Measurements from ENCODE around the gene POC5.

The POC5 gene

DNA sequence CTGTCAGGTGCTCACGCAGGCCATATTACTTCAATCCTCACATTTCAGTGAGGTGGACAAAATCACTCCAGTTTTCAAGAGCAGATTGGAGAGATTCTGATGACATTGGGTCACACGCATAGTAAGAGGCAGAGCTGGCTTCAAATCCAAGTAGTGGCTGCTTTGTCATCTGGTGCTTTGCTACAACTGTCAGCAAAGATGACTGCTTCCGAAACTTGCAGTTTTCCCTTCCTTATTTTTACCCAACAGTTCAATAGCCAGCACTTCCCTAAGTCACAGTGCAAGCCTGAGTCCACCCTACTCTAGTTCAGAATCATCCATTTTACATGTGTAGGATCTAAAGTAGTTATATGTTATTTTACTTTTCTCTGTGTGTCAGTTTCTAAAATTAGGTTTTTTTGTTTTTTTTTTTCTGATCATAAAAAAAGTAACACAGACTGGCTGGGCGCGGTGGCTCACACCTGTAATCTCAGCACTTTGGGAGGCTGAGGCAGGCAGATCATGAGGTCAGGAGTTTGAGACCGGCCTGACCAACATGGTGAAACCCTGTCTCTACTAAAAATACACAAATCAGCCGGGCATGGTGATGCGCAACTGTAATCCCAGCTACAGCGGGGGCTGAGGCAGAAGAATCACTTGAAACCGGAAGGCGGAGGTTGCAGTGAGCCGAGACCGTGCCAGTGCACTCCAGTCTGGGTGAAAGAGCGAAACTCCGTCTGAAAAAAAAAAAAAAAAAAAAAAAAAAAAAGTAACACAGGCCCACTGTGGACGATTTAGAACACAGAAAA is 56.4 kb downstream of the POC5 start:
- TF ChIP-seq, protein P1, sequence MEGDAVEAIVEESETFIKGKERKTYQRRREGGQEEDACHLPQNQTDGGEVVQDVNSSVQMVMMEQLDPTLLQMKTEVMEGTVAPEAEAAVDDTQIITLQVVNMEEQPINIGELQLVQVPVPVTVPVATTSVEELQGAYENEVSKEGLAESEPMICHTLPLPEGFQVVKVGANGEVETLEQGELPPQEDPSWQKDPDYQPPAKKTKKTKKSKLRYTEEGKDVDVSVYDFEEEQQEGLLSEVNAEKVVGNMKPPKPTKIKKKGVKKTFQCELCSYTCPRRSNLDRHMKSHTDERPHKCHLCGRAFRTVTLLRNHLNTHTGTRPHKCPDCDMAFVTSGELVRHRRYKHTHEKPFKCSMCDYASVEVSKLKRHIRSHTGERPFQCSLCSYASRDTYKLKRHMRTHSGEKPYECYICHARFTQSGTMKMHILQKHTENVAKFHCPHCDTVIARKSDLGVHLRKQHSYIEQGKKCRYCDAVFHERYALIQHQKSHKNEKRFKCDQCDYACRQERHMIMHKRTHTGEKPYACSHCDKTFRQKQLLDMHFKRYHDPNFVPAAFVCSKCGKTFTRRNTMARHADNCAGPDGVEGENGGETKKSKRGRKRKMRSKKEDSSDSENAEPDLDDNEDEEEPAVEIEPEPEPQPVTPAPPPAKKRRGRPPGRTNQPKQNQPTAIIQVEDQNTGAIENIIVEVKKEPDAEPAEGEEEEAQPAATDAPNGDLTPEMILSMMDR (IDR thresholded peaks at IDR 0.05; ENCODE audit: low read depth, low read length): no peak
- H3K4me3 ChIP-seq (ENCODE audit: low read depth, low read length): no peak overlapping the region

DNA sequence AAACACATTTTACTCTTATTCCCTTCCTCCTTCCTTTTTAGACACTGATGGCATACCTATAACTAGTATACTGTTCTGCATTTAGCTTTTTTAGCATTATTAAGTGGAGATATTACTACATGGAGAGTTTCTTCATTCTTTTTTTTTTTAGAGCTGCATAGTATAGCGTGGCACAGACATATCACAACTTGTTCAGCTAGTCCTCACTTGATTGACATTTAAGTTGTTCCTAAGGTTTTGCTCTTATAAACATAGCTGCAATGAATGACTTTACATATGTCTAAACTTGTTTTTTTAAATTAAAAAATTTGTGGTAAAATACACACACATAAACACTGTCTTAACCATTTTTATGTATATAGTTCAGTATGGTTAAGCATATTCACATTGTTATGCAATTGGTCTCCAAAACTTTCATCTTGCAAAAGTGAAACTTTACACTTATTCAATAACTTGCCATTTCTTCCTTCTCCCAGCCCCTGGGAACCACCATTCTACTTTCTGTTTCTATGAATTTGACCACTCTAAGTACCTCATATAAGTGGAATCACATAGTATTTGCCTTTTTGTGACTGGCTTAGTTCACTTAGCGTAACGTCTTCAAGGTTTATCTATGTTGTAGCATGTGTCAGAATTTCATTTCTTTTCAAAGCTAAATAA is 57.3 kb downstream of the POC5 start:
- TF ChIP-seq, protein P1 (IDR thresholded peaks at IDR 0.05; ENCODE audit: low read depth, low read length): no peak
- no peak overlapping the region for H3K4me3 ChIP-seq (ENCODE audit: low read depth, low read length)

DNA sequence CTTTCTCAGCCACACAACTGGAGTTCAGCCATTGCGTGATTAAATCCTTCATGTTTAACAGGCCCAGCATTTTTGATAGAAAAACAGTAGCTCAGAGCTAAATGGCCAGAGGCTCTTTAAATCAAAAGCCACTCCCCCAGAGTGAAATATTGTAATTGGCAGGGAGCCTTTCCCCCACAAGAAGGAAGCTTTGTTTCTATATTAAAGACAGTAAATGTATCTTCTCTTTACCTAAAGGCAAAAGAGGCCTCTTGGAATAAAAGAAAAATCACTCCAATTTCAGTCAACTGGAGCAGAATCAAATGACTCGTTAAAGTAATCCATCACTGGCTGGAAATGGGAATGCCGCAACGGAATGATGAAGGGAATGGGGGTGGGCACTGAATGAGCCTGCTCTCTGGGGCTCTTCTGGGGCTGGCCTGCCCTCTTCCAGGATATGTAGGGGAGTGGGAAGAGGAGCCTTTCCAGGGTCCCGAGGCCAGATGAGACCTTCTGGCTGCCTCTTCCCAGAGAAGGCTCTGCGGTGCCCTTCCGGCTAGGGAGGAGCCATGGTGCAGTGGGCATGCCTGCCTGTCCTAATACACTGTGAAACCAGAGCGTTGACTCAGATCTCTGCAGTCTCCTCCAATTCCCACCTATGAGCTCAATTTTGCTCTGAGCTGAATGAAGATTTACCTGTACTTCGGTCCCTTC is 60.8 kb downstream of the POC5 start:
- TF ChIP-seq, protein P1 (IDR thresholded peaks at IDR 0.05; ENCODE audit: low read depth, low read length): no peak
- peak overlapping the region; percentile 47 for H3K4me3 ChIP-seq (ENCODE audit: low read depth, low read length)

DNA sequence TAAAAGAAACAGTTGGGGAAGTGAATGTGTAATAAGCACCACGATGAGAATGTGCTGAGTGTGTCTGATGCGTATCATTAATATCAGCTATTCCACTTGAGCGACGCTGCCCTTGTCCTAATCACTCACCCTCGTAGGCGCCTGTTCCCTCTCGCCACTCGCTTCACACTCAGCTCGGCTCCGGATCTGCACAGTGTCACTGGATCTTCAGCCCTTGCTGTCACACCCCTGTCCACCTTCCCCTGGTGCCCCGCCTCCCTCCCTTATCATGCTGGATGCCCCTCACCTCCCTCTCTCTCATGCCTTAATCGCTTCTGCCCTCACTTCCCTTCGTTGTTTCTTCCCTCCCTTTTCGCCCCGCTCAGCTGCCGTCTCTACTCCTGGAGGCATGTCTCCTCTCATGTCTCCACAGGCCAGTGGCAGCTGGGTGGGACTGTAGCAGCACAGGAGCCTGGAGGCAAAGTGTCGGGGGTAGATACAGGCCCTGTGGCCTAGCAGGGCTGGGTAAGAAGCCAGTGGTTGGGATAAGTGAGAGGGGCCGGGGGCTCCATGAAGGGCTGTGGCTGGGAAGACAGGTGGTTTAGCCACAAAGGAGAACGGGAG is 62.4 kb downstream of the POC5 start:
- TF ChIP-seq, protein P1 (IDR thresholded peaks at IDR 0.05; ENCODE audit: low read depth, low read length): no peak
- H3K4me3 ChIP-seq (ENCODE audit: low read depth, low read length): no peak overlapping the region

DNA sequence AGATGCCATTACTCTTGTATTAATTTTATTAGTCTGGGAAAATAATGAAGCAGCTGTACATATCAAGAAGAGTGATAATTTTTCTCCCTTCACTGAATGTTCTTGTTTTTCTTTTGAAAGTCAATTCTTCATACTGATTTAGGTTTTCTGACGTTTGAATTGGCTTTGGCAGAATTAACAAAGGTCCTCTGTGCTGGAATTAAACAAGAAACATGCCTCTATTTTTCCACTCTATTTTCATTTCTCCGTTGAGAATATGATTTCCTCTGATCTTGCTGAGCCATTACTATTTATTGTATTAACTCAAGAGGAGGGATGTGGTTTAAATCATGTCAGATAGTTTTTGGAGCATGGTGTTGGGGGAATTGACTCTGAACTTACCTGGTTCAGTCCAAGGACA is 63.7 kb downstream of the POC5 start:
- TF ChIP-seq, protein P1 (IDR thresholded peaks at IDR 0.05; ENCODE audit: low read depth, low read length): no peak
- no peak overlapping the region for H3K4me3 ChIP-seq (ENCODE audit: low read depth, low read length)

DNA sequence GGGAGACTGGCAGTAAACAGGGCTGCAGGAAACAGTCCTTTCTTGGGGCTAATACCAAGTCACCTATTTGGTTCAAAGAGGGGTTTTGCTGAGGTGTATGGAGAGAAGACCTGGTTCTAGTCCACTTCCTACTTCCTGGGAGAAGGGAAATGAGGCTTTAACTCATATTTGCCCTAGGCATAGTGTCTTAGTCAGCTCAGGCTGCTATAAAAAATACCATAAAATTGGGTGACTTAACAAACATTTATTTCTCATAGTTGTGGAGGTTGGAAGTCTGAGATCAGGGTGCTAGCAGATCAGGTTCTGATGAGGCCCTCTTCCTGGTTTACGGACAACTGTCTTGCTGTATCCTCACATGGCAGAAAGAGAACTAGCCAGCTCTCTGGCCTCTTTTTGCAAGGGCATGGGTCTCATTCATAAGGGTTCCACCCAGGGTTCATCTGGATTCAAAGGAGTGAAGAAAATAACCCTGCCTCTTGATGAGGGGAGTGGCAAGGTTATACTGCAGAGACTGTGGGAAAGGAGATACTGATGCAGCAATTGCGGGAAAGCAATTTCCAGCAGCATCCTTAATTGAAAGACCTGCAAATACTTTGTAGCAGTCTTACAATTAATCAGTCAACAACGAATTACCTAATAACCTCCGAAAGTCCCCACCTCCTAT is 65.5 kb downstream of the POC5 start:
- no peak overlapping the region for H3K4me3 ChIP-seq (ENCODE audit: low read depth, low read length)
- TF ChIP-seq, protein P1 (IDR thresholded peaks at IDR 0.05; ENCODE audit: low read depth, low read length): no peak
